ENCODE results near the gene CSRP1.

- no peak for TF ChIP-seq CTCF (IDR thresholded peaks at IDR 0.05; ENCODE audit: insufficient read depth, low read length, poor library complexity, severe bottlenecking)
- TF ChIP-seq EZH2phosphoT487 (conservative IDR thresholded peaks at IDR 0.05; ENCODE audit: low read length): no peak
These were observed 21.8 kb upstream of the CSRP1 start for GRCh38 chr1:201528631-201529252.
